OCI-LY1 (cell line): ENCODE data around the gene SMYD2.

Experiments
- EZH2 ChIP-seq: fragments of 200-600 bp; sonication (generic), shearing (Covaris generic); IDR thresholded peaks from 2 replicates; pipeline ENCODE4 v1.8.0; 2017; ENCODE audit warnings: borderline replicate concordance, mixed run types, mild to moderate bottlenecking, antibody characterized with exemption, low read length, moderate library complexity, mixed read lengths
- TF ChIP-seq, protein P1 (sequence below): fragments of 200-600 bp; sonication (generic), shearing (Covaris generic); IDR thresholded peaks from 2 replicates; pipeline ENCODE4 v1.5.1; 2017; ENCODE audit warnings: mild to moderate bottlenecking, antibody characterized with exemption, low read length, moderate library complexity, mixed read lengths

GRCh38 chr1:214305164-214305751 is 24.3 kb downstream of the SMYD2 start:
- TF ChIP-seq, protein P1, sequence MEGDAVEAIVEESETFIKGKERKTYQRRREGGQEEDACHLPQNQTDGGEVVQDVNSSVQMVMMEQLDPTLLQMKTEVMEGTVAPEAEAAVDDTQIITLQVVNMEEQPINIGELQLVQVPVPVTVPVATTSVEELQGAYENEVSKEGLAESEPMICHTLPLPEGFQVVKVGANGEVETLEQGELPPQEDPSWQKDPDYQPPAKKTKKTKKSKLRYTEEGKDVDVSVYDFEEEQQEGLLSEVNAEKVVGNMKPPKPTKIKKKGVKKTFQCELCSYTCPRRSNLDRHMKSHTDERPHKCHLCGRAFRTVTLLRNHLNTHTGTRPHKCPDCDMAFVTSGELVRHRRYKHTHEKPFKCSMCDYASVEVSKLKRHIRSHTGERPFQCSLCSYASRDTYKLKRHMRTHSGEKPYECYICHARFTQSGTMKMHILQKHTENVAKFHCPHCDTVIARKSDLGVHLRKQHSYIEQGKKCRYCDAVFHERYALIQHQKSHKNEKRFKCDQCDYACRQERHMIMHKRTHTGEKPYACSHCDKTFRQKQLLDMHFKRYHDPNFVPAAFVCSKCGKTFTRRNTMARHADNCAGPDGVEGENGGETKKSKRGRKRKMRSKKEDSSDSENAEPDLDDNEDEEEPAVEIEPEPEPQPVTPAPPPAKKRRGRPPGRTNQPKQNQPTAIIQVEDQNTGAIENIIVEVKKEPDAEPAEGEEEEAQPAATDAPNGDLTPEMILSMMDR = no peak
- no peak for TF ChIP-seq EZH2
